Astrocyte (in vitro differentiated cells and primary cell): ENCODE measurements around the gene SLC22A14.

Experiments used
- CTCF ChIP-seq: IDR thresholded peaks from 2 replicates; pipeline ENCODE4 v1.5.1; 2011; ENCODE audit warnings: low read depth, mild to moderate bottlenecking, inconsistent platforms, low read length, moderate library complexity; ENCODE audit not compliant: insufficient read depth
- EZH2 ChIP-seq: IDR thresholded peaks from 2 replicates; pipeline ENCODE4 v1.6.1; 2012; ENCODE audit warnings: mild to moderate bottlenecking, low read length, inconsistent platforms; ENCODE audit not compliant: insufficient read depth

GRCh38 chr3:38247366-38248035 lies 34.6 kb upstream of the SLC22A14 start:
- TF ChIP-seq CTCF = peak; percentile 29
- no peak for TF ChIP-seq EZH2
